ENCODE results near the gene LCP1.

The LCP1 gene

GRCh38 chr13:46101002-46101401 is 81.0 kb downstream of the LCP1 start:
- no peak for DNase-seq (ENCODE audit: low spot score)

- no peak for DNase-seq (ENCODE audit: low spot score)
Measured at GRCh38 chr13:46100191-46100815, 81.7 kb downstream of the LCP1 start.

- no peak for DNase-seq (ENCODE audit: low spot score)
Measured at GRCh38 chr13:46097663-46098062, 84.3 kb downstream of the LCP1 start.

- DNase-seq (ENCODE audit: low spot score): no peak
Measured at GRCh38 chr13:46097015-46097414, 85.0 kb downstream of the LCP1 start.

- no peak for DNase-seq (ENCODE audit: low spot score)
Measured at GRCh38 chr13:46094478-46094877, 87.5 kb downstream of the LCP1 start.

GRCh38 chr13:46088821-46089562 is 93.0 kb downstream of the LCP1 start:
- no peak for DNase-seq (ENCODE audit: low spot score)

- DNase-seq (ENCODE audit: low spot score): no peak
Measured at GRCh38 chr13:46087481-46087880, 94.5 kb downstream of the LCP1 start.

- no peak for DNase-seq (ENCODE audit: low spot score)
Measured at GRCh38 chr13:46086985-46087384, 95.0 kb downstream of the LCP1 start.

- no peak for DNase-seq (ENCODE audit: low spot score)
Measured at GRCh38 chr13:46086421-46086922, 95.5 kb downstream of the LCP1 start.

- no peak for DNase-seq (ENCODE audit: low spot score)
Measured at GRCh38 chr13:46085737-46086136, 96.2 kb downstream of the LCP1 start.

GRCh38 chr13:46082324-46082723 is 99.7 kb downstream of the LCP1 start:
- DNase-seq (ENCODE audit: low spot score): no peak

- no peak for DNase-seq (ENCODE audit: low spot score)
Measured at GRCh38 chr13:46079770-46080169, 102.2 kb downstream of the LCP1 start.

GRCh38 chr13:46077265-46077664 is 104.7 kb downstream of the LCP1 start:
- no peak for DNase-seq (ENCODE audit: low spot score)

- no peak for DNase-seq (ENCODE audit: low spot score)
Measured at GRCh38 chr13:46076827-46077226, 105.2 kb downstream of the LCP1 start.
